LNCAP (cell line): ENCODE results near the gene KRT81.

Experiments used
- TF ChIP-seq, protein P1 (sequence below): fragments of 450-650 bp; IDR thresholded peaks from 2 replicates; pipeline ENCODE4 v1.5.1; 2017; ENCODE audit warnings: mild to moderate bottlenecking

KRT81 gene

DNA sequence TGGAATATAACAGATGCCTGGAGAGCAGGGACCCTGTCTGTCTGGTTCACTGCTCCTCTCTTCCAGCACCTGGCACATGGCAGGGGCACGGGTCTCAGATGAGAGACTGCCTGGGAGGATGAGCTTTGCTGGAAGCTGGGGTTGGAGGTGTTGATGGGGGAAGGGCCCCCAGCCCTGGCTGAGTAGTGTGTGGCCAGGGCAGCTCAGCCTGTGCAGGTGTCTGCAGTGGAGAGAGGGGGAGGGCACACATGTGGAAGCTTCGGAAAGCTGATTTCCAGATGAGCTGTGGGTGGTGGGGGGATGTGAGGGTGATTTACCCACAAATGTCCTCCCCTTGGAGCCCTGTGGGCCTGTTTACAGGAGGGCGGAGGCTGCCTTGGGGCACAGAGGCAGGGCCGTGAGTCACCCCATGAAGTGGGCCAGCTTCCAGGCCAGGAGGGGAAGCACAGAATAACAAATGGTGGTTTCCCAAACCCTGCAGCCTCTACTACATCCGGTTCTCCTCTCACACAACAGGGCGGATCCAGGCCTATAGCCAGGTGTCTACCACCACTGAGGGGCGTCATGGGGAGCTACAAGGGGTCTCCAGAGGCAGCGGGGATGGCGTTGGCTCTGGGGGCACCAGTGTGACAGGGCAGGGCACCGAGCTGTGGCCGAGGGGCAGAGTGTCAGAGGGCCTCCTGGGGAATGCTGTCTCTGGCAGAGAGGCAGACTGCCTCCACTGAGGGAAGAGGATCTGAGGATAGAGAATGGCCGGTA lies 47.3 kb downstream of the KRT81 start:
- TF ChIP-seq, protein P1, sequence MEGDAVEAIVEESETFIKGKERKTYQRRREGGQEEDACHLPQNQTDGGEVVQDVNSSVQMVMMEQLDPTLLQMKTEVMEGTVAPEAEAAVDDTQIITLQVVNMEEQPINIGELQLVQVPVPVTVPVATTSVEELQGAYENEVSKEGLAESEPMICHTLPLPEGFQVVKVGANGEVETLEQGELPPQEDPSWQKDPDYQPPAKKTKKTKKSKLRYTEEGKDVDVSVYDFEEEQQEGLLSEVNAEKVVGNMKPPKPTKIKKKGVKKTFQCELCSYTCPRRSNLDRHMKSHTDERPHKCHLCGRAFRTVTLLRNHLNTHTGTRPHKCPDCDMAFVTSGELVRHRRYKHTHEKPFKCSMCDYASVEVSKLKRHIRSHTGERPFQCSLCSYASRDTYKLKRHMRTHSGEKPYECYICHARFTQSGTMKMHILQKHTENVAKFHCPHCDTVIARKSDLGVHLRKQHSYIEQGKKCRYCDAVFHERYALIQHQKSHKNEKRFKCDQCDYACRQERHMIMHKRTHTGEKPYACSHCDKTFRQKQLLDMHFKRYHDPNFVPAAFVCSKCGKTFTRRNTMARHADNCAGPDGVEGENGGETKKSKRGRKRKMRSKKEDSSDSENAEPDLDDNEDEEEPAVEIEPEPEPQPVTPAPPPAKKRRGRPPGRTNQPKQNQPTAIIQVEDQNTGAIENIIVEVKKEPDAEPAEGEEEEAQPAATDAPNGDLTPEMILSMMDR: no peak

DNA sequence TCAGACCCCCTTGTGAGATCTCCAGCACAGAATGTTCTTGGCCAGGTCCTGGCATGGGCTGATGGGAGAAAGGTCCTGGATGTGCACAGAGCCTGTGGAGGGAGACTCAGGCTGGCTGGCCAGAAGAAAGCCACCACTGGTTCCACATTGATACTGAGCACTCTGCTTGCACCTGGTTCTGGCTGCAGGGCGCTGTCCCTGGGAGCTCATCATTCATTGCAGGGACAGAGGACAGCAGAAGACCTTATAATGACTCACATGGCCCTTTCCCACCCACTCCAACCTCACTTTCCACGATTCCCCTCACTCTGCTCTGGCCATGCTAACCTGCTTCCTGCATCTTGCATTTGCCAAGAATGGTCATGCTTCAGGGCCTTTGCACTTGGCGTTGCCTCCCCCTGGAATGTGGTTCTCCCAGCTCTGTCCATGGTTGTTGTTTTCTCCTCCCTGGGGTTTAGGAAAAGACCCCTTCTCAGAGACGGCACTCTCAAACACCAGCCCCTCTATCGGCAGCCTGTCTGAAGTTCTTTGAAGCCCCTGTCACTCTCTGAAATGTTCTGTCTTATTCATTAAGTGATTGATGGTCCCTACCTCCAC lies 48.0 kb downstream of the KRT81 start:
- TF ChIP-seq, protein P1: no peak

DNA sequence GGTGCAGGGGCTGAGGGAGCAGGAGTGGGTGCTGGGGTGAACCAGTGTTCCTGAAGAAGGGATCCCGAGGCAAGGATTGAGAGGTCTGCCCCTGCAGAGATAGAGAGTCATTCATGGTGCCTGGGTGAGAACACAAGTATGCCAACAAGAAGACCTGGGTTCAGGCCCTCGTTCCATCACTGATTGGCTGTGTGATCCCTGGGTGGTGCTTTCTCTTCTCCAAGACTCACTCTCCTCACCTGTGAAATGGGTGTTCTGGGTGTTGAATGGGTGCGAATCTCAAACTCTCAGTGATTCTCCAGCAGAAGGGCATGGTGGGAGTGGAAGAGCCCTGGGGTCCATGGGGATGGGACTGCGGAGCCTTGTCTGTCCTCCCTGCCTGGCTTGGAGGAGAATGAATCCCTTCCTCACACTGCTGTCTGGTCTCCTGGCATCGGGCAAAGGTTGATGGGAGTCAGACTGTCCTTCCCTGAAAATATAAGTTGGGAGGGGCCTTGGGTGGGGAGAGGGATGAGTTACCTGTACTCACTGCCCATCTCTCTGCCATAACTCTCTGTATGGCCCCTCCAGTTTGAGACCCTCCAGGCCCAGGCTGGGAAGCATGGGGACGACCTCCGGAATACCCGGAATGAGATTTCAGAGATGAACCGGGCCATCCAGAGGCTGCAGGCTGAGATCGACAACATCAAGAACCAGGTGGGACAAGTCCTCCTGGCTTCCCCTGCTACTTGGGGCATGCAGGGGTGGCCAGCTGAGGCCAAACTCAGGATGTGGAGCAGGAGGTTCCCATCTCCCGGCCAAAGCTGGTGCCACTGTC lies 48.7 kb downstream of the KRT81 start:
- TF ChIP-seq, protein P1: no peak

DNA sequence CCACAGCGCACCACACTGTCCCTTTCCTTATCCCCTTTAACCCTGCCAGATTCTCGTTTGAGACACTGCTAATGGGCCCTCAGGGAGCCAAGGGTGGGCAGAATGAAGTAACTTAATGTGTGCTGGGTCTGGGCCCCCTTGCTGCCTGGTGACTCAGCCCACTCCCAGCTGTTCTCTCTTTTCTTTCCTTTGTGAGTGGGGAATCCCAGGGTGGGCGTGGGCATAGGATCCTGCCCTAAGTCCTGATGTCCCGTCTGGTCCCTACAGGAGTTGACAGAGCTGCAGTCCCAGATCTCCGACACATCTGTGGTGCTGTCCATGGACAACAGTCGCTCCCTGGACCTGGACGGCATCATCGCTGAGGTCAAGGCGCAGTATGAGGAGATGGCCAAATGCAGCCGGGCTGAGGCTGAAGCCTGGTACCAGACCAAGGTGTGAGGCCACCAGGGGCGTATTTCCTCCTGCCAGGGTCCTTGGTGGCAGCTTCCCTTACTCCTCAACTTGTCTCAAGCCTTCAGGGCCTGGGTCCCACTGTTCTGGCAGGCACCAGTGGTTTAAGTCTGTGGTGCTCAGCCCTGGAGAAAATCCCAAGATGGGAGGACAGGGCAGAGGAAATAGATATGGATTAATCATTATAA lies 50.0 kb downstream of the KRT81 start:
- TF ChIP-seq, protein P1: no peak

DNA sequence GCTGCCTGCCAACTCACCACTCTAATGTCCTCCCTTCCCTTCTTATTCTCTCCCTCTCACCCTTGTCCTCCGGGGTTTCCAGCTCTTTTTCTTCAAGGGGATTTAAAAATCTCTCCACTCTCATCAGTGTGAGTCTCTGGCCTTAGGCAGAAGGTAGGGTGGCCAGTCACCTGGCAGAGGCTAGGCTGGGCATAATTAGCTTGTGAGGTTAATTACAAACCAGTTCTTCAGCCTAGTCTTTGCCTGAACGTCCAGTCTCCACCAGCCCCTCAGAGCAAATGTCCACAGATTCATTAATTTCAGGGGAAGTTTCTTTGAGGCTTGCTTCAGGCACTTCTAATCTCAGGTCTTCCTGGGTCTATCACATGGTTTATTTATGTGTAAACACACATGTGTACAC lies 51.6 kb downstream of the KRT81 start:
- TF ChIP-seq, protein P1: no peak

DNA sequence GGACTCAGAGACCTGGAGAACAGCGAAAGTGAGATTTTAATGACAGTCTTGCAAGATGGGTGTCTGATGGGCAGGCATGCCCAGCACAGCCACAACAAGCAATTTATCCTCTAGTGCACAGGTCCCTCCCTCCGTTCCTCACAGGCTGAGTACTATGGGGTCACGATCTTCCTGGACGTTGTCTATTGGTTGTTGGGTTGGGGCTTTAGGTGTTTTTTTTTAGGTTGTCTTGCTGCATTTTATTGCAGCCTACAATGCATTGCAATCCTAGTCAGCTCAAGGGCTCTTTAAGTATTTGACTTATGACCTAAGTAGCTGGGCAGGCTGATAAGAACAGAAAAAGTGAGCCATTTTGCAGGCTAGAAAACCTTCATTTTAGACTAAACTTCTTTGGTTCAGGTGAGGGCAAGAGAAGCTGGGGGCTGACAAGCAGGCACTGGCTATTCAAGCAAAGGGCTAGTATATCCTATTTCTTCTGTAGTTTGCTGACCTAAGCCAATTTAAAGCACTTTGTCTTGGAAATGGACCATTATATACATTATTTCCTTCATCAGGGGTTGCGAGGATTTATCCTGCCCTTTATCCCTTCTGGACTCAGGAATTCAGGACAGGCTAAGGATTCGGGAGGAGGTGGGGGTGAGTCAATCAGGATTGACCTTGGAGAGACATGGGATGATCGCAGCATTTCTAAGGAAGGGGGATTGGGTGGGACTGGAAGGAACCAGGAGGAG lies 52.3 kb downstream of the KRT81 start:
- TF ChIP-seq, protein P1: no peak
